ENCODE measurements around the gene KXD1. TPM values are rescaled to one million over a fixed set of nuclear protein-coding genes. Genes with fewer than 3 reads are reported as not detected.
"Not testable (repeated sequence)": the region's sequence is repeated elsewhere in the genome, so short reads cannot be mapped to it uniquely, and the experiment has no call there.

Gene KXD1
- total RNA-seq, 1 experiment from 2014 or later = 88.0 TPM

DNA sequence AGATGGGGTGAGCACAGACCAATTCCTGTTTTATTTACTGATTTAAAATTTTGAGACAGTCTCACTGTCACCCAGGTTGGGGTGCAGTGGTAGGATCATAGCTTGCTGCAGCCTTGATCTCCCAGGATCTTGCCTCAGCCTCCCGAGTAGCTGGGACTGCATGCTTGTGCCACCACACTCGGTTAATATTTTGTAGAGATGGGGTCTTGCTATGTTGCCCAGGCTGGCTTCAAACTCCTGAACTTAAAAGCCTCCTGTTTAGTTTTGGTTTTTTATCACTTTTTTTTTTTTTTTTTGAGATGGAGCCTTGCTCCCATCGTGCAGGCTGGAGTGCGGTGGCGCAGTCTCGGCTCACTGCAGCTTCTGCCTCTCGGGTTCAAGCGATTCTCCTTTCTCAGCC is 18.7 kb downstream of the KXD1 start:
- Histone ChIP-seq H3K27me3 (replicated peaks) (no peaks in the 10 kb centered on the region), H3K27ac (no peak overlapping the region), H3K4me1 (replicated peaks) (peaks cover 13% of the 10 kb centered on the region), H3K9me3 (replicated peaks) (no peaks in the 10 kb centered on the region), H3K4me3 (no peak overlapping the region), H3K36me3 (peaks cover 66% of the 10 kb centered on the region)
- DNase-seq (ENCODE audit: low read depth in 1 of 2, low spot score in 2 of 2) = no peak

DNA sequence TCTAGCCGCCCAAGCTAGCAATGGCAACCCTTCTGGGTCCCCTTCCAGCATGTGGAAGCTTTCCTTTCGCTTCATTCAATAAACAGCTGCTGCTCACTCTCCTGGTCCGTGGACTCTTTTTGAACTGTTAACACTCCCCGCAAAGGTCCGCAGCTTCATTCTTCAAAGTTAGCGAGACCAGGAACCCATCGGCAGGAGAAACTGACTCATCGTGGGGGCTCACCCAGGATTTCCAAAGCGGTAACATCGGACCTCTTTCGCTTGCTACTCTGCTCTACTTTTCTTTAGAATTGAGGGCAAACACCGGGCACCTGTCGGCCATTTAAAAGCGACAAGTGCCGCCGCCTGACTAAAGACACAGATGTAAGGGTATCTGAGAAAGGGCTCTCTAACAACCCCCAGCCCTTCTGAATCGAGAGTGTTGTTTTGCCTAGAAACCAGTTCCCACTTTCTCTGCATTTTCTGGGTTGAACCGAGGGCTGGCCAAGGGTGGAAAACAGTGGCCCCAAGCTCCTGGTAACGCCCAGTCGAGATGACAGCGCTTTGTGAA is 19.8 kb downstream of the KXD1 start:
- no peak overlapping the region for H3K4me3 ChIP-seq
- no peak for DNase-seq (ENCODE audit: low read depth in 1 of 2, low spot score in 2 of 2)
- no peak overlapping the region for H3K27ac ChIP-seq
- H3K9me3 ChIP-seq (replicated peaks) = no peaks in the 10 kb centered on the region
- H3K4me1 ChIP-seq (replicated peaks) = peaks cover 12% of the 10 kb centered on the region
- H3K27me3 ChIP-seq (replicated peaks) = no peaks in the 10 kb centered on the region
- H3K36me3 ChIP-seq = peaks cover 58% of the 10 kb centered on the region

GRCh38 chr19:18580311-18580710 is 22.6 kb downstream of the KXD1 start:
- Histone ChIP-seq H3K9me3 (replicated peaks) (no peaks in the 10 kb centered on the region), H3K27ac (no peak overlapping the region), H3K4me3 (no peak overlapping the region), H3K4me1 (replicated peaks) (no peaks in the 10 kb centered on the region), H3K36me3 (peaks cover 29% of the 10 kb centered on the region), H3K27me3 (replicated peaks) (no peaks in the 10 kb centered on the region)
- DNase-seq (ENCODE audit: low read depth in 1 of 2, low spot score in 2 of 2) = no peak

- H3K27ac ChIP-seq = no peak overlapping the region
- H3K4me1 ChIP-seq (replicated peaks) = peaks cover 23% of the 10 kb centered on the region
- no peak for DNase-seq (ENCODE audit: low read depth in 1 of 2, low spot score in 2 of 2)
- H3K4me3 ChIP-seq = no peak overlapping the region
- H3K27me3 ChIP-seq (replicated peaks) = no peaks in the 10 kb centered on the region
- no peaks in the 10 kb centered on the region for H3K9me3 ChIP-seq (replicated peaks)
- peaks cover 15% of the 10 kb centered on the region for H3K36me3 ChIP-seq
Observed at GRCh38 chr19:18586306-18586705, 28.6 kb downstream of the KXD1 start.

- DNase-seq (ENCODE audit: low read depth in 1 of 2, low spot score in 2 of 2) = no peak
- peaks cover 23% of the 10 kb centered on the region for H3K4me1 ChIP-seq (replicated peaks)
- no peaks in the 10 kb centered on the region for H3K9me3 ChIP-seq (replicated peaks)
- H3K27ac ChIP-seq = no peak overlapping the region
- no peak overlapping the region for H3K4me3 ChIP-seq
- peaks cover 21% of the 10 kb centered on the region for H3K36me3 ChIP-seq
- H3K27me3 ChIP-seq (replicated peaks) = no peaks in the 10 kb centered on the region
Observed at GRCh38 chr19:18587561-18587960, 29.9 kb downstream of the KXD1 start.

GRCh38 chr19:18587962-18588610 is 30.4 kb downstream of the KXD1 start:
- H3K27ac ChIP-seq = no peak overlapping the region
- H3K36me3 ChIP-seq = peaks cover 21% of the 10 kb centered on the region
- no peaks in the 10 kb centered on the region for H3K27me3 ChIP-seq (replicated peaks)
- peaks cover 23% of the 10 kb centered on the region for H3K4me1 ChIP-seq (replicated peaks)
- DNase-seq (ENCODE audit: low read depth in 1 of 2, low spot score in 2 of 2) = no peak
- H3K4me3 ChIP-seq = peak overlapping the region; percentile 88
- H3K9me3 ChIP-seq (replicated peaks) = no peaks in the 10 kb centered on the region

- Histone ChIP-seq H3K27ac (peak within 1 kb of the TSS; percentile 43), H3K4me1 (replicated peaks) (peaks cover 23% of the 10 kb centered on the region), H3K4me3 (peak within 1 kb of the TSS; percentile 88), H3K27me3 (replicated peaks) (no peaks in the 10 kb centered on the region), H3K36me3 (peaks cover 21% of the 10 kb centered on the region), H3K9me3 (replicated peaks) (no peaks in the 10 kb centered on the region)
- peak; percentile 85 to 88 for DNase-seq (ENCODE audit: low read depth in 1 of 2, low spot score in 2 of 2)
Observed at GRCh38 chr19:18588611-18589379, 31.1 kb downstream of the KXD1 start, which contains the start of gene REX1BD. TSS of gene REX1BD (plus strand) at chr19:18588798. CDS start at chr19:18588802, 4 bp downstream.

DNA sequence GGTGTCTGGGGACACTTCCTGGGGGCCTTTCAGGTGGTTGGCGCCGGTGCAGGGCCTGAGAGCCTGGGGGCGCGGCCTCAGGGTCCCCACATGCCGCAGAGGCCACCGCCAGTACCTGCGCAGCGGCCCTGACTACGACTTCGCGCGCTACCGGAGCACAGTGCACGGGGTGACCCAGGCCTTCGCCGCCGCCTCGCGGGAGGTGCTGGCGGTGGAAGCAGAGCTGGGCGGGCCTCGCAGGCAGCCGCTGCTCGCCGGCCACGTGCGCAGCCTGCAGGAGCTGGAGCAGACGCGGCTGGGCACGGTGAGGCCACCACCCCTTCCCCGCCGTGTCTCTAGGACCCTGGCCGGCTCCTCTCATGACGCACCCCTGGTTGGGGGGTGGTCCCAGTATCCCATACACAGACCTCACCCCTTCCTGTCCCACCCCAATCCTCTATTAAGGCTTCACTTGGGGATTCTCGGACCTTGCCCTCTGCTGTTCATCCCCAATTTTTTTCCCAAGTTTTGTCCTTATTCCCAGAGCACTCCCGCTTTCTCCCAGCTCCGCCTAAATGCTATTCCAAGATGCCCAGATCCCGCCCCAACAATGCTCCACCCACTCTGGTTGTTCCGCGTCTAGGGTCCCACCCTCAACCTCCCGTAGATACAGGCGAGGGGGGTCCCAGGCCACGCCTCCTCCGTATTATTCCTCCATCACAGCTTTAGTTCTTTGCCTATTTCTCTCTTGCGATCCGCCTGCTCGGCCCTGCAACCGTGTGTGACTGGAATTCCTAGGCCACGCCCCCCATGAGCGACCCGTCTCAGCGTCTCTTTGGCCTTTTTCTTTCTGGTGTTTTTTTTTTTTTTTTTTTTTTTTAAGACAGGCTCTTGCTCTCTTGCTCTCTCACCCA is 32.0 kb downstream of the KXD1 start:
- H3K27ac ChIP-seq = peak overlapping the region; percentile 43
- peak overlapping the region; percentile 88 for H3K4me3 ChIP-seq
- peaks cover 29% of the 10 kb centered on the region for H3K4me1 ChIP-seq (replicated peaks)
- peak in 1 of 2 experiments; percentile 67 for DNase-seq (ENCODE audit: low read depth in 1 of 2, low spot score in 2 of 2)
- H3K27me3 ChIP-seq (replicated peaks) = no peaks in the 10 kb centered on the region
- peaks cover 21% of the 10 kb centered on the region for H3K36me3 ChIP-seq
- H3K9me3 ChIP-seq (replicated peaks) = no peaks in the 10 kb centered on the region

DNA sequence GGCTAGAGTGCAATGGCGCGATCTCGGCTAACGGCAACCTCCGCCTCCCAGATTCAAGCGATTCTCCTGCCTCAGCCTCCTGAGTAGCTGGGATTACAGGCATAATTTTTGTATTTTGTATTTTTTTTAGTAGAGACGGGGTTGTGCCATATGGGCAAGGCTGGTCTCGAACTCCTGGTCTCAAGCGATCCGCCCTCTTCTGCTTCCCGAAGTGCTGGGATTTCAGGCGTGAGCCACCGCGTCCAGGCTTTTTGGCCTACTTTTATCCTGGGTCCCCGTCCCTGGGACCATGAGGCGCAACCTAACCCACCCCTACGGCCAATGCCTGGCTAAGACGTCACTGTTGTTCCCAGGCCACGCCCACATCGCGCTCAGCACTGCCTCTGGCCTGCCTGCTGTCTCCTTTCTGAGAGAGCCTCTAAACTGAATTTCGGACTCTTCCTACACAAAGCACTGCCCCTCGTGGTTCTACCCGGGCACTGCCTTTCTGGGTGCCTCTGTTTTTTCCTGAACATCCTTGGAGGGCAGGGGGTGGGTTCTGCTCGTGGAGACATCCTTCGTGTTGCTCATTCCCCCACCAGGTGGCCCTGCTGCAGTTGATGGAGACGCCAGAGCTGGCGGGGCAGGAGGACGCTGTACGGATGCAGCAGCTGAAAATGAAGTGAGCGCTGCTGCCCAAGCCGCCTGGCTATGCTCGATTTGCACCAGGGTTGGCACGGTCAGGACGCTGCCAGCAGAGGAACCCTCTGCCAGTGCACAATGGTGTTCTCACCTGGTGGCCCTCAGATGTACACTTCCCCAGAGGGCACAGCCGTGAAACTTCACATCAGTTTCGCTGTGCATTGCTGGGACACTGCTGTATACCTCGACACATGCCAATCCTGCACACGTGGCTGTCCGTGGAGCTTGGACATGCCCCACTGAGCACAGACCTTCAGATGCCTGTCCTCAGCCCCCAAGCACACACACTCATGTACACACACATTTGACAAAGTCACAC is 32.9 kb downstream of the KXD1 start:
- no peak overlapping the region for H3K27ac ChIP-seq
- no peak overlapping the region for H3K4me3 ChIP-seq
- H3K9me3 ChIP-seq (replicated peaks) = no peaks in the 10 kb centered on the region
- no peak for DNase-seq (ENCODE audit: low read depth in 1 of 2, low spot score in 2 of 2)
- H3K4me1 ChIP-seq (replicated peaks) = peaks cover 31% of the 10 kb centered on the region
- no peaks in the 10 kb centered on the region for H3K27me3 ChIP-seq (replicated peaks)
- H3K36me3 ChIP-seq = peaks cover 21% of the 10 kb centered on the region

DNA sequence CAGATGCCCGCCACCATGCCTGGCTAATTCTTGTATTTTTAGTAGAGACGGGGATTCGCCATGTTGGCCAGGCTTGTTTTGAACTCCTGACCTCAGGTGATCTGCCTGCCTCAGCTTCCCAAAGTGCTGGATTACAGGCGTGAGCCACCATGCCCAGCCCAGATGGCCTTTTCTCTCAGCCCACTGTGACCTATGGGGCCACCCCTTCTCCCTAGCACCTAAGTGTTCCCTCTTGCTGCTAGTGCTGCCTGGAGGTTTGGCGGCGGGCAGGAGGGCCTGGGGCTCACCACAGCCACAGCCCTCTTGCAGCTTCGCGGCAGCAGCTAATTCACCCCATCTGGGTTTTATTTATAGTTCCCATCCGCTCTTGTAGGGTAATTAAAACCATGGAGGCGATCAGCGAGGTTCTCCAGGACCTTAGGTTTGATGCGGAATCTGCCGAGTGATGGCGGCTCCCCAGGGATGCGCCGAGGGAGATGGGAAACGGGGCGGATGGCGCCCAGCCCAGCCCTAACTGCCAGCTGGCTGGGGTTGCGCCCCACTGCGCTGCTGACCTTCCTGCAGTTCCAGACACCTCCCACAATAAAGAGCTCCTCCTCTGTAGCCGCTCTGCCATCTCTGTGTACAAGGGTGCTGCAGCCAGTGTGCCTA is 34.2 kb downstream of the KXD1 start:
- DNase-seq (ENCODE audit: low read depth in 1 of 2, low spot score in 2 of 2) = no peak
- Histone ChIP-seq H3K4me1 (replicated peaks) (peaks cover 31% of the 10 kb centered on the region), H3K9me3 (replicated peaks) (no peaks in the 10 kb centered on the region), H3K27me3 (replicated peaks) (no peaks in the 10 kb centered on the region), H3K36me3 (peaks cover 21% of the 10 kb centered on the region), H3K4me3 (no peak overlapping the region), H3K27ac (no peak overlapping the region)

GRCh38 chr19:18592732-18593131 is 35.1 kb downstream of the KXD1 start:
- H3K4me3 ChIP-seq; DNase-seq (ENCODE audit: low read depth in 1 of 2, low spot score in 2 of 2); H3K9me3 ChIP-seq (replicated peaks); H3K27ac ChIP-seq; H3K27me3 ChIP-seq (replicated peaks): not testable (repeated sequence)
- Histone ChIP-seq H3K36me3 (peaks cover 21% of the 10 kb centered on the region), H3K4me1 (replicated peaks) (peaks cover 29% of the 10 kb centered on the region)

GRCh38 chr19:18593367-18594095 is 35.9 kb downstream of the KXD1 start:
- DNase-seq (ENCODE audit: low read depth in 1 of 2, low spot score in 2 of 2) = no peak
- no peak overlapping the region for H3K4me3 ChIP-seq
- peaks cover 21% of the 10 kb centered on the region for H3K36me3 ChIP-seq

More at GRCh38 chr19:18593367-18594095, 35.9 kb downstream of the KXD1 start:
- Histone ChIP-seq H3K9me3 (replicated peaks) (no peaks in the 10 kb centered on the region), H3K27me3 (replicated peaks) (no peaks in the 10 kb centered on the region), H3K27ac (no peak overlapping the region), H3K4me1 (replicated peaks) (peaks cover 21% of the 10 kb centered on the region)

All from SJSA1 (cell line).